Measurements from ENCODE around the gene TPPP2.
"Not testable (repeated sequence)": the region's sequence is repeated elsewhere in the genome, so short reads cannot be mapped to it uniquely, and the experiment has no call there.

Gene TPPP2

GRCh38 chr14:21029917-21030316 is at the start of gene TPPP2:
TPPP2 (plus strand) TSS chr14:21030217; CDS start chr14:21030582, 365 bp downstream.
- no peak for DNase-seq

GRCh38 chr14:20980906-20981305 is 49.1 kb upstream of the TPPP2 start:
- no peak for DNase-seq

DNA sequence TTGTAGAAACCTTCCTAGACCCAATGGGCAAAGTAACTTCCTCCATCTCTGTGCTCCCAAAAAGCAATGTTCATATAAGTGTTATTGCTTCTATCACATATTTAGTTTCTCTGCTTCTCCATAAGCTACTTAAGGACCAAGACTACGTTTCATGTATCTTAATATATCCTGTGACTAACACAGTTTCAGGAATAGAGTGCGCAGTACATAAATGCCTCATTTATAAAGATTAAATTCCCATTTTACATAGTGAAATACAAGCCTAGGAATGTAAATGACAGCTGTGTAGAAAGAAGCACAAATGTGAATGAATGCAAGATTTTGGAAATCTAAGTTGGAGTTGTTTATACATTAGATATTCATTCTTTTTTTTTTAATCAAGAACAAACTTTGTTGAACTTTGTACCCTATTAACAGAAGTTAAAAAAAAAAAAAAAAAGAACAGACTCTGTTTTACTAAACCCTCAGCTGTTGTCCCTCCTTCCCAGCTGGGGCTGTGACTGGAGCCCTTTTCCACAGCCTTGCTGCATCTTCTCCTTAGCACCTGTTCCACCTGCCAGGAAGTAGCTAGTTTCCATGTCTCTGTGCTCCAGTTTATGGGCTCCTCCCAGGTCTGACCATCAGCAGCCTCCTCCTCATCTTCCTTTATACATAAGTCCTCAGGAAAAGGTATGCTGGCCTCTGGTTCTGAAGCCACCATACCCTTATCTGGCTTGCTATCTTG is 47.2 kb upstream of the TPPP2 start:
- no peak for DNase-seq

DNA sequence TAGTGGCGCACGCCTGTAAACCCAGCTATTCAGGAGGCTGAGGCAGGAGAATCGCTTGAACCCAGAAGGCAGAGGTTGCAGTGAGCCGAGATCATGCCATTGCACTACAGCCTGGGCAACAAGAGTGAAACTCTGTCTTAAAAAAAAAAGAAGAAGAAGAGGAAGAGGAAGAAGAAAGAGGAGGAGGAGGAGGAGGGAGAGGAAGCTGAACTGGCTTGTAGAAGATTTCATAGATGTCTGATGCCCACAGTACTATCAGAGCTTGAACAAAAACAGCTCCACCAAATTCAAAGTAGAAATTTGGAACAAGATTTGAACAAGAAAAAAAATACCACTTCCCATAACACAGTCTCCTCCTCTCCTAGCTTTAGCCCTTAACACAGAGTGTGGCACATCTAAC is 44.4 kb upstream of the TPPP2 start:
- DNase-seq: not testable (repeated sequence)

- peak in 1 of 2 donors; percentile 10 for DNase-seq
Observed at GRCh38 chr14:20986811-20987210, 43.2 kb upstream of the TPPP2 start.

DNA sequence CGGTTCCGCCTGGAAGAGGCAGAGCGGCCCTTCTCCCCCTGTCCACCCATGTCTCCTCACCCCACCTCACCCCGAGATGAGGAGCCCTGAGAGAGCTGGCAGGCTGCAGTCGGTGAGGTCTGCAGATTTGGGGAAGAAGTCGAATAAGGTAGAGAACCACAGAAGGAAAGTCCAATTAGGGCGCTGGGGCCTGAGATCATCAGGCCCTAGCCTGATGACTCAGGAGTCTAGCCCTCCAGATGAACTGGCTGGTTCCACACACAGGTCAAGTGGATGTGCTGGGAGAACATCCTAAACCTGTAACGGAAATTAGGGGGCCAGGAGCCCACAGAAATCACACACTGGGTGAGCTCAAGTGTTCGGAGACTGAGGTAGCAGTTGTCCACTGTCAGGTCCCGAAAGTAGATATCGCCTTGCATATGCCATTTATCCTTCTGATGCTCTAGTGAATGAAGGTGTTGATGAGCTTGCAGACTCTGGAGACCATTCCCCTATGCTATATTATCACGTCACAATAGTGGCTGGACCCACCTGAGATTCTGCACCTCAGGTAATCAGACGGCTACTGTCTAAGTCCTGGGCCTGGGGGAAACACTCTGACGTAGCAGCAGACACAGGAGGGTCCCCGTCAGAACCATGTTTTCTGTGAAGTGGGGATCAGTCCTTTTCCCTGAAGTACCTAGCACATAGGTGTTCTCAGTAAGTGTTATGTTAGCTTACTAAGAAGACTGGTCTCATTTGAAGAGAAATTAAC is 41.1 kb upstream of the TPPP2 start:
- no peak for DNase-seq

DNA sequence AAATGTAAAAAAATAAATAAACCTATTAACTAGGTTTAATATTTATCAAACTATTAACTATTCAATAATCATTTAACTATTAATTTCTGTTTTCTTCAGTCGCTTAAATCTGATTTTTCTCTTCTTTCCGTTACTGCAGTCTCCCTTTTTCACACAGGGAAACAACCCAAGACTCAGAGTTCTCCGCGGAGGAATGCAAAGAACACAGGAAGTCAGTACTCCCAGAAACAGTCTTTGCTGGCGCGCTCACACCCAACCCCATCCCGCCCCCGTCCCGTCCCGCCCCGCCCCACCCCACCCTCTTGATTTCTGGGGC is 40.6 kb upstream of the TPPP2 start:
- no peak for DNase-seq

- DNase-seq: peak; percentile 88 to 89
Observed at GRCh38 chr14:20989787-20990600, 40.0 kb upstream of the TPPP2 start, which contains the start of gene METTL17. METTL17 (plus strand) TSS chr14:20989980; CDS start chr14:20990003, 23 bp downstream.

DNA sequence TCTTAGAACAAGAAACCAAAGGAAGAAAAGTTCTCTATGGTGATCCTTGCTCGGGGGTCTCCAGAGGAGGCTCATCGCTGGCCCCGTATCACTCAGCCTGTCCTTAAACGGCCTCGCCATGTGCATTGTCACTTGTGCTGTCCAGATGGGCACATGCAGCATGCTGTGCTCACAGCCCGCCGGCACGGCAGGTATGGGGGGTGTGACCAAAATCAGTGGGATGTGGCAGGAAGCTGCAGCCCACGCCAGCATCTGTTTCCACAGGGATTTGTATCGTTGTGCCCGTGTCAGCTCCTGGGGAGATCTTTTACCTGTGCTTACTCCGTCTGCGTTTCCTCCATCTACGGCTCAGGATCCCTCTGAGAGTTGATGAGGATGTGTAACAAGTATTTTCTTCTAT is 33.5 kb upstream of the TPPP2 start:
- no peak for DNase-seq

DNA sequence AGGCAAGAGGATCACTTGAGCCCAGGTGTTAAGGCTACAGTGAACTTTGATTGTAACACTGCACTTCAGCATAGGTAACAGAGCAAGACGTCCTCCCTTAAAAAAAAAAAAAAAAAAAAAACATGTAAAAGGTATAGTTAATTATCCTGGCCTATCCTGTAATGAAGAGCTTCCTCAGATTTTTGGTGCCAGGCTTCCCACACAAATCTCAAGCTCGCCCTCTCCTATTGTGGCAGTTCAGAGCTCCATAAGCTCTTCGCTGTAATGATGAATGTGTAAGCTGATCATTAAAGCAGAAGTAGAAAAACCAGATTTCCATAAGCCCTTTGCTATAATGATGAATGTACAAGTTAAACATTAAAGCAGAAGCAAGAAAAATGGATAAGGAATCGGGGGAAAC is 32.9 kb upstream of the TPPP2 start:
- no peak for DNase-seq

DNA sequence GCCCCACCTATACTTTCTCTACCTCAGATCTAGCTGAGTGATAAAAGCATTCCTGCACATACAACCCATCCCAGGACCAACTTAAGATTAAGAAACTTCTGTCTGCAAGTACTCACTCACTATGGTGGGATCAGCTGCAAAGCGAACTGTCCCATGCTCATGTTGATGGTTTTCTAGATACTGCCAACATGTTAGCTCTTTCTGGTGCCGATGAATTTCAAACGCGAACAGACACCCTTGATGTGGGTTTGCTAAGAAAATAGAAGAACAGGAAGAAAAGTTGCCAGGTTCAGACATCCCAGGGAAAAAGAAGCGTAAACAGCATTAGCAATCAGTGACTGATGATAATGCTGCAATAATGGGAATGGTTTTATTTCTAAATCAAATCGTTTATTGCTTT is 32.5 kb upstream of the TPPP2 start:
- DNase-seq: no peak

- DNase-seq: no peak
Observed at GRCh38 chr14:20998139-20998538, 31.9 kb upstream of the TPPP2 start.

DNA sequence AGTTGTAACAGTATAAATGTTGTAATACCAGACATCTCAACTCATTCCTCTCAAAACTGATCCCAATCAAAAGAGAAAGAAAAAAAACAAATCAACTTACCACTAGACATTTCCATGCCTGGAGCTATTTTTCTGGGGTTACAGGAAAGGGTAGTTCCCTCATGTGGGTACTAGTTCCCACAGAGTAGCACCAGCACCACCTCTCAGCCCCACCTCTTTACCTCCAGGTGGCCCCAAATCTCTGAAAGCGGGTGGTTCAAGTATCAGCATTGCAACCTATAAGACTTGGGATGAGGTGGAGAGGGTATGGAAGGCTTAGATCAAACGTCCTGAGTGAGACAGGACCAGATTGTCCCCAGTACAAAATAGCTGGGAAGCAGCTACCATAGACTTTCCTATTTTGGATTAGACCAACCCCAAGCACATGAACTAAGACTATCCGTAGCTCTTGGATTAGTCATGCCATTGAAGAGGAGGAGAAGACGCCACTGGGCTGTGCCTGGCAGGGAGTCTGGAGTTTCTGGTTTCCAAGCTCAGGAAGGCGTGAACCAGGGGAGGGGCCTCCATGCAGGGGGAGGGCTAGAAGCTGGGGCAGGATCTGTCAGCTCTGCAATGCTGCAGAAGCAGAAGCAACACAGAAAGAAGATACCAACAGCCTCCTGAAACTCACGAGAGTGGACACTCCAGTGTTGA is 31.2 kb upstream of the TPPP2 start, which contains the start of gene SLC39A2:
Gene SLC39A2 (plus strand): TSS at position 620 of the 693 bp plus-strand sequence. CDS start 154 bp downstream, outside the sequence.
- no peak for DNase-seq

DNA sequence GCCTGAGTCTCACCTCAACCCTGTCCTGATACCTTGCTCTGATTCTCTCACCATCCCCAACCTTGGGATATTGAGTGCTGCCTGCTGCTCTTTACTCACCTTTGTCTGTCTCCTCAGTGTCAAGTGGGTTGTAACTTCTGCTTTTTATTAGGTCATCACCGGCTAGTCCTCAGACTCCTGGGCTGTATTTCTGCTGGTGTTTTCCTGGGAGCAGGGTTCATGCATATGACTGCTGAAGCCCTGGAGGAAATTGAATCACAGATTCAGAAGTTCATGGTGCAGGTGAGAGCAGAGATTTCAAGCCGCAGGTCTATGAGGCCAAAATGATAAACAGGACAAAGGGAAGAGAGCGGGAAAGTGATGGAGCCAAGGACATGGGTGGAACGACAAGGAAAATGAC is 30.4 kb upstream of the TPPP2 start:
- DNase-seq: no peak

GRCh38 chr14:21001218-21001617 is 28.8 kb upstream of the TPPP2 start:
- DNase-seq: no peak

- DNase-seq: no peak
Observed at GRCh38 chr14:21003788-21004346, 26.1 kb upstream of the TPPP2 start.

DNA sequence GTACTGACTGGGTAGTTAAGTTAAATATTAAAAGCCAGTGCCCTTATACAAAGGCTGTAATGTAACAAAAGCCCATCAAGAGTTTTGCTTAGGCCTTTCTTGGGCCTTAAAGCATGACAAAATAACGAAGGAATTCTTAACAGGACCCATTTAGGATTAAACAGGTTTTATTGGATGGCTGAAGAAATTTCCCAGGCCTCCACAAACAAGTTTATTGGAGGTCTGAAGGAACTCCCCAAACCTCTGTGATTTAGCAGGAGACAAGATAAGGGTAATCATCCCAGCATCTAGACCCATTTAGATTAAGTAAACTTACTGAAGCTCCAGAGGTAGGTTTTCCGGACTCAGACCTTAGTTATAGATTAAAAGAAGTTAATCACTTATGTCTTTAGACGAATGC is 20.3 kb upstream of the TPPP2 start:
- DNase-seq: not testable (repeated sequence)

DNA sequence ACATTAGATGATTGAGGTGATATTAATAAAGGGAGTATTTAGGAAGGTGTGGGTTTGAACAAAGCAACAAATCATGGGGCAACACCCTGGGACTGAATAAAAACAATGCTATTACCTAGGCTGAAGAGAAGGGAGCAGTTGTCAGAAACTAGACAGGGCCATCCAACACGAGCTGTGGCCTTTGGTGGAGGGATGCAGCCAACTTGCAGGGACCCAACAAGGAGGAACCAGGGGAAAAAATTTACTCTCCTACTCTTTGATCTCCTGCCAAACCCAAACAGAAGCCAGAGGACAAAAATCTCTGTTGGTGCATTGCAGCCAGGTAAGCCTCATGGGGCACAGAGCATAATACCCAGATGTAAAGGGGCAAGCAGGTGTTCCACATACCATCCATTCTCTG is 18.9 kb upstream of the TPPP2 start:
- no peak for DNase-seq

DNA sequence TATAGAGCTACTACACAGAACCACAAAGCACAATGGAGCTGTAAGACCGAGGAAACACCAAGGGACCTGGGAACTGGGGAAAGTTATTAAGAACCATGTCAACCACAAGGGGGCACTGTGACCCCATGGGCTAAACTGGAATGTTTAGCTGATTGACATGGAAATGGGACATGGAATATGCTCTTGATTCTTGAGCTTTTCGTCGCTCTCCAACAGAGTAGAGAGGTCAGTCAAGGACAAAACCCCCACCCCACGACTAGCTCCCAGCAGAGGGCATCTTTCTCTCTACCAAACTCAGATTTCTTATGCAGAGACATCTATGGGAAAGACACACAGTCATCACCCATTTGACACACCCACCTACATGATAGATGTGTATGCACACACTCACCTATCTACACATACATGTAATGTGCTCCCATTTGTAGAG is 15.2 kb upstream of the TPPP2 start:
- peak; percentile 75 to 82 for DNase-seq

- no peak for DNase-seq
Observed at GRCh38 chr14:21015312-21015711, 14.7 kb upstream of the TPPP2 start.

DNA sequence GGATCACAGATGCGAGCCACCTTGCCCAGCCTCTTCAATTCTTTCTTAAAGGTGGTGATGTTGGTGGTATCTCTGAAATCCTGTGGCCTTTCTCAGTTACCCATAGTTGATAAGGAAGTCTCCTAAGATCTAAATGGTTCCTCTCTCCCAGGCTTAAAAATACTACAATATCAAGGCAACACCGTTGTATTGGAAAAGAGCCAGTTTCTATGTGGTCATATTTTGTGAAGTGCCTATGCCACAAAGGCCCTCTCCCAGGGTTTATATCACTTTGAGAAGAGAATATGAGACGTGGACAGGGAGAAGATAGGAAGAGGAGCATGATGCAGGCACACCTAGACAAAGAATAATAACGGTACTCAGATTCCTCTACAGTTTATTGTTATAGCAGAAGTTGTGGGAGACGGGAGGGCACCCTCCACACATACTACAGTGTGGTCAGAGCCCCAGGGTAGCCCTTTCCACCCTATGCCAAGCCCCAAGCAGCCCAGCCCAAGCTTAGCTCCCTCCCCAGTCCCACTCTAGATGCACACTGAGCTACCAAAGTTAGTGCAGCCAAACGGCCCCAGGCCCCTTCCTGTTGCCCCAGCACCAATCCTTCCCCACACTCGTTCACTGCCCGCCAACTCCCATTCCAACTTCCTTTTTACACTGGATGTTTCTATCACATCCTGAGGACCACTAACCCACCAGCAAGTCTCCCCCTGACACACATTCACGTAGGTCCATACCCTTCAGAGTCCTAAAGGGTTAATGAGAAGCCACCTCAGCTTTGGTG is 13.4 kb upstream of the TPPP2 start:
- no peak for DNase-seq

All from CD4-positive, alpha-beta T cell treated with Interleukin-1 beta for 1 hour (primary cell).